ENCODE results near the gene STK39.
A peak's percentile ranks its signal among the peaks of the same experiment; 100 is the strongest.

STK39 gene

DNA sequence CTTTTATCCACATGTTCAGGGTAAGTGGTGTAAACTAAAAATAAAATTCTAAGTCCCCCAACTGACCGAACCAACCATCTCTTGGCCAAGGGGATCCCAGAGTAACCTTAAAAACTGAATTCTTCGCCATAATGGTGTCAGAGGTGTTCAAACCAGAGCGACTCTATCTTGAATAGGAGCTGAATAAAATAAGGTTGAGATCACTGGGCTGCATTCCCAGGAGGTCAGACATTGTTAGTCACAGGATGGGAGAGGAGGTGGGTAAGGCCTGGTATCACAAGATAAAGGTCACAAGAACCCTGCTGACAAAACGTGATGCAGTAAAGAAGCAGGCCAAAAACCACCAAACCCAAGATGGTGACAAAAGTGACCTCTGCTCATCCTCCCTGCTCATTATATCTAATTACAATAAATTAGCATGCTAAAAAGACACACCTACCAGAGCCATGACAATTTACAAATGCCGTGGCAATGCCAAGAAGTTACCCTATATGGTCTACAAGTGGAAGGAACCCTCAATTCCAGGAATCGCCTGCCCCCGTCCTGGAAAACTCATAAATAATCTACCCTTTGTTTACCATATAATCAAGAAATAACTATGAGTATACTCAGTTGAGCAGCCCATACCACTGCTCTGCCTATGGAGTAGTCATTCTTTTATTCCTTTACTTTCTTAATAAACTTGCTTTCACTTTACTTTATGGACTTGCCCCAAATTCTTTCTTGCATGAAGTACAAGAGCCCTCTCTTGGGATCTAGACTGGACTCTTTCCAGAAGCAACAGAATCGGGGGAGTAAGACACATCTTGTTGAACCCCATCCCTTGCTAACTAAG, 302.4 kb downstream of the STK39 start:
- no peak for DNase-seq

DNA sequence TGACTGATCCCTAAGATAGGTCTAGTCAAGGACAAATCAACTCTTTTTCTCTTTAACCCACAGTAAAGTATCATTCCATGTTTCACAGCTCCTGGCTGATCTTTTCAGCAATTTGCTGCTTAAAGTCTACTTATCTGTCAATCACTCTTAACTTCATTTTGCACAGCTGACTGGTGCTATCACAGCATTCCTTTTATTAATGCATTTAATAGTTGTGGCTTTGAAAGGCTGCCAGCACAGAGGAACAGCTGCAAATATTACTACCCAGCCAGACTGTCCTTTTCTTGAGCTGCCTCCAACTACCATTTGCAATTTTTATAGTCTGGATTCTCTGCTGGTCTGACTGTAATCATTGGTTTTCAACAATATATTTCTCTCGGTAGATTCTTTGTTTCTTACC, 303.5 kb downstream of the STK39 start:
- DNase-seq: no peak

DNA sequence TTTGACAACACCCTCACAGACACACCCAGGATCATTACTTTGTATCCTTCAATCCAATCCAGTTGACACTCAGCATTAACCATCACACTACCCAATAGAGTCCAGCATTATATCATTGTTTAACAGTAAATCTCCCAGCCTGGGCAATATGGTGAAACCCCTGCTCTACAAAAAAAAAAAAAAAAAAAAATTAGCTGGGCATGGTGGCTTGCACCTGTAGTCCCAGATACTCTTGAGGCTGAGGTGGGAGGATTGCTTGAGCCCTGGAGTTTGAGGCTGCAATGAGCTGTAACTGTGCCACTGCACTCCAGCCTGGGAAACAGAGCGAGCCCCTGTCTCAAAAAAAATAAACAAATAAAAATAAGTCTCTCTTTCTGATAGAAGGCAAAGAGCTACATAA, 304.0 kb downstream of the STK39 start:
- DNase-seq: no peak

GRCh38 chr2:167942366-167943081, 304.9 kb downstream of the STK39 start:
- no peak for DNase-seq

- no peak for DNase-seq
These were observed 305.8 kb downstream of the STK39 start for GRCh38 chr2:167941604-167942003.

- no peak for DNase-seq
These were observed 306.5 kb downstream of the STK39 start for GRCh38 chr2:167940734-167941507.

DNA sequence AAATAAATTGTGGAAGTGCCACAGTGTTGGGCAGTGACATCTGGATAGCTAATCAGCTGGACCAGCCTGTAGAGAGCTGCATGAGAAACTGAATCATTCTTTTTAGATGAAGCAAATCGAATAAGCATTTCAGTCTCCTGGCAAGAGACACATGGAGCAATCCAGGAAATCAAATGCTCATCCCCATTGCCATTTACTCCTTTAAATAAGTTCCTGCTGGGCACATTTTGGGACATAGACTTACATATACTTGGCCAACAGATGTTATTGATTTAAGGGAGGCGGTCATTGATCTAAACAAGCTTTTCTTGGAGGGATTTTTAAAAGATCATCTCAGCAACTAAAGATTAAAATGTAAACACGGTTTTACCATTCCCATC, 307.1 kb downstream of the STK39 start:
- DNase-seq: no peak

DNA sequence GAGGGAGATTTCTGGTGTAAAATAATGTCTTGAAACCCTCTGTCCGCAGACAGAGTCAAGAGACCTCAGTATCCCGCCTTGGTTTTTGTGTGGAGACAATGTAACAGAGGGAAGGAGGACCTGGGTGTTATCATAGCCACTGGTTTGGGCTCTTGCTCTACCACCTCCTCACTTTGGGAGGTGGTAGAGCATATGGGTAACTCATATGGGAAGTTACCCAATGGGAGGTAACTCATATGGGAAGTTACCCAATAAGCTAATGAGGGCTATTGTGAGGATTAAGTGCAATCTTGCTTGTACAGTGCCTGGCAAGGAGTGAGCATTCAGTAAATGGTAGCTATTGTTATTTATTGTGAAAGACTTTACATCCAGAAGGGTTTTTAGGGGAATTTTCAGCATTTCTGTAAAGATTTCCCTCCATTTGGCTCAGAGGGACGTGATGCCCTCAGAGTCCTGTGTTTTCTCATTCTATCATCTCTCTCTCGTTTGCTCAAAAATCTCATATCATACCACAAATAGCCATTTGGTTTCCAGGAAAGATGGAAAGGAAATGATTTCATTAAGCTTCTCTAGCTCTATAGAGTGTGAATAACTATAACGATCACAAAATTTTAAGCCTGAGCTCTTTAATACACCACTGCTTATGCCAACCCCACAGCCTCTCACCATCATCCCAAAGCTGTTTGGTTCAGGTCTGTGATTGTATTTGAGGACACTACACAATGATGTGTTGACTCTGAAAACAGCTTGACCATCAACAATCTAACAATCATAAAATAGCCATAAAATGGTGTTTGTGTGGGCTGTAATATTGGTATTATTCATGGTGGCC, 307.7 kb downstream of the STK39 start:
- DNase-seq: no peak

- no peak for DNase-seq
These were observed 310.0 kb downstream of the STK39 start for GRCh38 chr2:167937403-167937802.

- no peak for DNase-seq
These were observed 311.6 kb downstream of the STK39 start for GRCh38 chr2:167935803-167936110.

- no peak for DNase-seq
These were observed 314.1 kb downstream of the STK39 start for GRCh38 chr2:167933097-167933814.

- DNase-seq: no peak
These were observed 315.2 kb downstream of the STK39 start for GRCh38 chr2:167932123-167932693.

DNA sequence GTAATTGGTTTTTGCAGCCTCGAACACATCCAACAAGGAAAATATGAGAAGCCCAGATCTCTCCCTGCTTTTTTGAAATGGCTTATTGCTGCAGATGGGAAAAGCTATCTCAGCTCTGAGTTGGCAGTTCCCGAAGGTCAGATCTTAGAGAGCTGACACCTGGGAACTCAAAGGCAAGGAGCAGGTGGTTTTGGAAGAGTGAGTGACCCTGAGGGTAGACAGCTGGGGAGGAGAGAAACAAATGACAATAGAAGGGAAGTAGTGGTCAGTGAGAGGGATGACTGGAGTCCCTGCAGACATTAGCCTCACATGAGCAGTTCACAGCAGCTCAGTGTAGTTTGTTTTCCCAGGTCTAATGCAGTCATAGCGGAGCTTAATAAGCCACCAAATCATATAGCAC, 317.9 kb downstream of the STK39 start:
- peak; percentile 69 for DNase-seq

DNA sequence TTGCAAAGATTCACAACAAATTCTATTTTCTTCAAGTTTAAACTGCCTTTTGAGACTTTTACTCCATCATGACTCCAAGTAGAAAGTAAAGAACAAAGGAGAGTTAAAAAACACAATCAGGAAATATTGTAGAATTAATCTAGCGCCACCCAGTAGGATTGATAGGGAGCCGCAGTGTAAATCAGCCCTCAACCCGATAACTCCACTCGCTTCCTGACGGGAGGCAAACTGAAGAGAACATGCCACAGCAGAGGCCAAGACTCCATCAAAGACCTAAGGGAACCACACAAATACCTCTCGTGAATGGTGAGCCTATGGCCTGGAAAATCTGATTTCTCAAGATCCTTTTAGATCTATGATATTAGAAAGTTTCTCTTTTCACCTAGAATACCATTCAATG, 319.0 kb downstream of the STK39 start:
- no peak for DNase-seq

- peak; percentile 49 for DNase-seq
These were observed 321.6 kb downstream of the STK39 start for GRCh38 chr2:167925758-167926157.

- DNase-seq: peak; percentile 85
These were observed 322.8 kb downstream of the STK39 start for GRCh38 chr2:167924556-167924955.

DNA sequence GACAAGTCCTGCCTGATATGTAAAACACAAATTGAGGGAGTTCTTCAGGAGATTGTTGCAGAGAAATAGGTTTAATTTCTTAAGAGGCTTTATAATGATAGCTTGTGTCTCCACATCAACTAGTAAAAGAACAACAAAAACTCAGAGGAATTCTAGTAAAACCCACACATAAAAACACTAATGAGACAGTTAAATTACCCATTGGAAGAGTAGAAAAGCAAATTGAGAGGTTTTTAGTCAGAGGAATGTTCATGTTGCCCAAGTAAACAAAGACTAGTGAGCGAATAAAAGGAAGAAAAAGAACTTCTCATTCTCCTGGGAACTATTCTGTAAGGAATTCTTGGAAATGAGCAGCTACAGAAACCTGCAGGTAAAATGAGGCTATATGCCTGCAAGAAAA, 330.6 kb downstream of the STK39 start:
- DNase-seq: no peak

DNA sequence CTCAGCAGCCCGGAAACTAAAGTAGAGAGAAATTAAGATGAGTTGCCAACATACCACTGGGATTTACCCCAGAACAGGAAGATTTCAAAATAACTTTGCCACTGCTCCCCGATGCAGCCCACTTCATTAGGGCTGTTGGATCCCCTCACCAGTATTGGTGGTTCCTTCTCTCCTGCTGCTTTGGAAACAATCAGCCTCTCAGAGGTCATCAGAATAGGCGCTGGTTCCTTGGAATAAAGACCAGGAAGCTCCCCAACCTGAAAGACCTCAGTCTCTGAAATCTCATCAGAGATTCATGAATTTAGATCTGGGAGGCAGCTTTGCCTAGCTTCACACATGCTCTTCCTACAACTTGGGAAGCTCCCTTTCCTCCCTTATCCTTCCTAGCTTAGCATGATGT, 332.4 kb downstream of the STK39 start:
- DNase-seq: no peak

GRCh38 chr2:167908786-167909185, 338.6 kb downstream of the STK39 start:
- no peak for DNase-seq

- no peak for DNase-seq
These were observed 341.7 kb downstream of the STK39 start for GRCh38 chr2:167905668-167906067.
